Right ventricle myocardium inferior (tissue), 1 donor: Measurements from ENCODE around the gene CSRP1. TPM values are rescaled to one million over a fixed set of nuclear protein-coding genes. Genes with fewer than 3 reads are reported as not detected.
"Not testable (repeated sequence)": the region's sequence is repeated elsewhere in the genome, so short reads cannot be mapped to it uniquely, and the experiment has no call there.

Experiments
- ATAC-seq: fragments of 200-7000 bp; cut with Tn5 transposase; one replicate; pipeline ENCODE4 v1.9.1; 2020; ENCODE audit warnings: mild to moderate bottlenecking, moderate library complexity
- DNase-seq: peaks from one replicate; pipeline ENCODE4 v3.0.0; 2021; ENCODE audit errors: missing footprints
- intact Hi-C: fragments of 100-400 bp; cut with DNase I; formaldehyde crosslinking; loops from one replicate; pipeline ENCODE4 v1.11.0; 2022
- total RNA-seq: library from RNA; stranded (reverse); fragmentation: NEBNext Ultra II Directional; extraction: Animal tissue kit (Norgen Biotek cat#: 25700); gene quantifications from one replicate; pipeline ENCODE4 v1.2.1, GENCODE V29; 2021
- donor health status: DM: no; HTN: yes; CAD: no; lungs with severe emphysema.

CSRP1 gene
- total RNA-seq, 1 donor from 2014 or later: 64.6 TPM

DNA sequence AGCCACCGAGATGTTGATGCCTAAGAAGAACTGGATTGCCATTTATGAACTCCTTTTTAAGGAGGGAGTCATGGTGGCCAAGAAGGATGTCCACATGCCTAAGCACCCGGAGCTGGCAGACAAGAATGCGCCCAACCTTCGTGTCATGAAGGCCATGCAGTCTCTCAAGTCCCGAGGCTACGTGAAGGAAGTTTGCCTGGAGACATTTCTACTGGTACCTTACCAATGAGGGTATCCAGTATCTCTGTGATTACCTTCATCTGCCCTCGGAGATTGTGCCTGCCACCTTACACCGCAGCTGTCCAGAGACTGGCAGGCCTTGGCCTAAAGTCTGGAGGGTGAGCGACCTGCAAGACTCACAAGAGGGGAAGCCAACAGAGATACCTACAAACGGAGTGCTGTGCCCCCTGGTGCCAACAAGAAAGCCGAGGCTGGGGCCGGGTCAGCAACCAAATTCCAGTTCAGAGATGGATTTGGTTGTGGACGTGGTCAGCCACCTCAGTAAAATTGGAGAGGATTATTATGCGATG, 13.2 kb upstream of the CSRP1 start:
- ATAC-seq, DNase-seq, intact Hi-C loops: not testable (repeated sequence)

DNA sequence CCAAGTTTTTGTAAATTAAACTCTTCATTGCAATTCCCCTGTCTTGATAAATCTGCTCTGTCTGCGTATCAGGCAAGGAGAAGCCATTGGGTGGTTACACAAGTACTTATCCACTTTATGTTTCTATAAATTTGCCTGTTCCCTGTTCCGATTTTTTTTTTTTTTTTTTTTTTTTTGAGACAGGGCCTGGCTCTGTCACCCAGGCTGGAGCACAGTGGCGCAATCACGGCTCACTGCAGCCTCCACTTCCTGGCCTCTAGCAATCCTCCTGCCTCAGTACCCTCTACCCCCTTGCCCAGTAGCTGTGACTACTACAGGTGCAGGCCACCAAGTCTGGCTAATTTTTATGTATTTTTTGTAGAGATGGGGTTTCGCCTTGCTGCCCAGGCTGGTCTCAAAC, 11.1 kb upstream of the CSRP1 start:
- intact Hi-C loops: no loop called here
- ATAC-seq: no peak
- no peak for DNase-seq

DNA sequence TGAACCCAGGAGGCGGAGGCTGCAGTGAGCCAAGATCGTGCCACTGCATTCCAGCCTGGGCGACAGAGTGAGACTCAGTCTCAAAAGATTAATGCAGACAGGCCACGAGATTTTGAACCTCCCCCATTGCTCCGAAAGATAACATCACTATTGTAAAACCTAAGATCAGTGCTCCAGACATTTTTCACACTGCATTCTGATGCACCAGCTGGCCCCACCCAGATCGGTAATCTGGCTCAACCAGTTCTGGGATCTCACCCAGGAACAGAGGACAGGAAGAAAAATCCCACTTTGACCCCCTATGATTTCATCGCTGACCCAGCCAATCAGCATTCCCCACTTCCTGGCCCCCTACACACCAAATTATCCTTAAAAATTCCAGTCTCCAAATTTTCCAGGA, 10.7 kb upstream of the CSRP1 start:
- intact Hi-C loops: no loop called here
- ATAC-seq (no peak), DNase-seq (no peak)

DNA sequence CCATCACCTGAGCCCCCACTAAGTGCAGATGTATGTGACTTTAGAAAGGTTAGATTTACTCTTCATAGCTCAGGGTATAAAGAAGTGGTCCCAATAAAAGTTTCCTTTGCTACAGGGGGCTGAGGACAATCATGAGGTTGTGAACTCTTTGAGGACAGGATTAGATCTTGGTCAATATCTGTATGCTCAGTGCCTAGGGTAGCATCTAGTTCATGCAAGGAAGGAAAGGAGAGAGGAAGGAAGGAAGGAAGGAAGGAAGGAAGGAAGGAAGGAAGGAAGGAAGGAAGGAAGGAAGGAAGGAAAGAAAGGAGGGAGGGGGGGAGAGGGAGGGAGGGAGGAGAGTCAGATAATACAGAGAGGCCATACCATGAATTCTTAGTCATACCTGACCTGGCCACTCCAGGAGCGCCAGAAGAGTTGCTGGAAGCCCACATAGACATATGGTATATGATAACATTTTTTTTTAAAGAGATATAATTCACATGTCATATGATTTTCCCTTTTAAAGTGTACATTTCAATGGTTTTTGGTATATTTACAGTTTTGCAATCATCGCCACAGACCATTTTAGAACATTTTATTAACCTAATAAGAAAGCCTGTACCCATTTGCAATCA, 9.7 kb upstream of the CSRP1 start:
- DNase-seq: no peak
- intact Hi-C loops: no loop called here

GRCh38 chr1:201515895-201516294, 9.0 kb upstream of the CSRP1 start:
- ATAC-seq (no peak), DNase-seq (no peak)
- intact Hi-C loops: no loop called here

More for the DNA sequence above, 9.7 kb upstream of the CSRP1 start:
- ATAC-seq: no peak

- intact Hi-C loops: no loop called here
- DNase-seq (no peak), ATAC-seq (no peak)
Measured at GRCh38 chr1:201515062-201515750, 8.3 kb upstream of the CSRP1 start.

GRCh38 chr1:201514466-201514865, 7.5 kb upstream of the CSRP1 start:
- intact Hi-C loops: no loop called here
- ATAC-seq: no peak
- no peak for DNase-seq

DNA sequence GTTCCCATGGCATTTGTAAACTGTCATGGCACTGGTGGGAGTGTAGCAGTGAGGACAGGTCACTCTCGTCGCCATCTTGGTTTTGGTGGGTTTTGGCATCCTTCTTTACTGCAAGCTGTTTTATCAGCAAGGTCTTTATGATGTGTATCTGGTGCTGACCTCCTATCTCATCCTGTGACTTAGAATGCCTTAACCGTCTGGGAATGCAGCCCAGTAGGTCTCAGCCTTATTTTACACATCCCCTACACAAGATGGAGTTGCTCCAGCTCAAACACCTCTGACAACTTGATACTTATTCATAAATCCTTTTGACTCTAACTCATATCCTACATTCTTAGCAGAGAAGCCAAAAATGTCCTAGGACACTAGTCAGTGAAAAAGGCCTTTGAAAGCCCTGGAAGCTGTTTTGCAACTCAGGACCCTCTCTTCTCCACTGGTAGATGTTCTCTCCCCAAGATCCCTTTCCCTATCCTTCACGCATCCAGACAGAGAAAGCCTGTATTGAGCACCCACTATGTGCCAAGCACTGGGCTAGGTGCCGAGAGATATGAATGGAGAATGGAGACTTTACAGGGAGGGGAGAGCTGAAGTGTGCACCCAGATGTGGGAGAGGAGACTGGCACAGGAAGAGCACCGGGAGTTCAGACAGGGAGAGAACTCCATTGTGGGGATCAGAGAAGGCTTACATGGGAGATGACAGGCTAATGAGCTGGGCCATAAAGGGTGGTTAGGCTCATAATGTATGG, 6.7 kb upstream of the CSRP1 start:
- no peak for DNase-seq
- no peak for ATAC-seq
- intact Hi-C loops: loop anchor here (1.0 to 2.0 kb wide), 2 partner anchors 31 to 65 kb away; no protein-coding TSS in a partner anchor

GRCh38 chr1:201511941-201512539, 5.1 kb upstream of the CSRP1 start:
- intact Hi-C loops: loop anchor here (2.0 kb wide), 1 partner anchor 63 kb away; no protein-coding TSS in a partner anchor
- DNase-seq (peak; percentile 86), ATAC-seq (peak; percentile 86)

DNA sequence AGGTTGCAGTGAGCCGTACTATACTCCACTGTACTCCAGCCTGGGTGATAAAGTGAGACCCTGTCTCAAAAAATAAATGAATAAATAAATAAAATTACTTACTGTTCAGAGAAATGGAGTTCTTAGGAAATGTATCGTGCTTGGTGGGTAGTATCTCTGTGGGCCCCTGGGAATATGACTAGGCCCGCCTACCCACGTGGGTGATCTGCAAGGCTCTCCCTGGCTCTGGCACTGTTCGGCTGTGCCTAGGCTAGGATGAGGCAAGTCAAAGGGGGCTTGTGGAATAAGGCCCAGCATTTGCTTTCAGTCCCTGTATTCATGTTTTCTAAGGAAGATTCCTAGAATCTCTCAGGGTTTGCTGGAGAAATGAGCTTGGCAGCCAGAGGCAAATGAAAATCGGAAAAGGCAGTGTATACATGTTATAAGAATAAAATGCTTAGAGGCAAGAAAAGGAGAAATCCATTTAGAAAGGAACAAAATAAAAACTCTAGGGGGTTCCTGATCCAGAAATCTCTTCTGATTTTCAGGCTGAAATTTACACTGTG, 4.5 kb upstream of the CSRP1 start:
- intact Hi-C loops: no loop called here
- ATAC-seq: no peak
- no peak for DNase-seq

GRCh38 chr1:201510734-201511133, 3.8 kb upstream of the CSRP1 start:
- intact Hi-C loops: no loop called here
- ATAC-seq: no peak
- DNase-seq: no peak

DNA sequence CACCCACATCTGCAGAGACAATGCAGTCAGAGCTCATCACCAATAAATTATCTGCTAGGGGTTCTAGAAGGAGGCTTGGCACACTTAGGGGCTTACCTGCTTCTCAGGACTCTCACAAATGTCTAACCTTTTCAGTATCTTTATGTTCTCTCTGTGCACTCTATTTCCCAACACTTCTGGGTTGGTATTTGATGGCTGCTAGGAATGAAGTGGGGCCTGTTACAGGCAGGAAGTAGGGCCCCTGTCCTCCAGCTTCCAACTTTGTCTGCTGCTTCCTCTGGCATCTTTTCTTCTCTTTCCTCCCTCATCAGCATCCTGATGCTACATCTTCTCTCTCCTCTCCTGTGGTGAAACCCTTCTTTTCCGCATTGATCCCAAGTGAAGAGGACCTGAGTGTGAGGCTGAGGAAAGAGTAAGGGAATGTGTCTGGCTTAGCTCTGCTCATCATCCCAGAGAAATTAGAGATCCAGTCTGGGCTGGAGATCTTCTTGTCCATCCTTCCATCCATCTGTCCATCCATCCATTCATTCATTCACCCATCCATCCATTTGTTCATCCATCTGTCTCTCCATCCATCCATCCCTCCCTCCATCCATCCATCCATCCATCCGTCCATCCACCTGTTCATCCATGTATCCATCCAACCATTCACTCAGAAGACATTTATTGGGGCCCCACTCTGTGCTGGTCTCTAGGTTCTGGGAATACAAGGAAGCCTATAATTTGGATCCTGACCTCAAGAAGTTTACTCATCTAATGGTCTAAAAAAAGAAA, 2.9 kb upstream of the CSRP1 start:
- intact Hi-C loops: no loop called here

GRCh38 chr1:201508809-201509208, 1.9 kb upstream of the CSRP1 start:
- DNase-seq (no peak), ATAC-seq (no peak)

More for the DNA sequence above, 2.9 kb upstream of the CSRP1 start:
- ATAC-seq (no peak), DNase-seq (no peak)

GRCh38 chr1:201507360-201507675, 395 bp upstream of the CSRP1 start:
- intact Hi-C loops: no loop called here
- DNase-seq (no peak), ATAC-seq (no peak)

More at GRCh38 chr1:201508809-201509208, 1.9 kb upstream of the CSRP1 start:
- intact Hi-C loops: no loop called here

DNA sequence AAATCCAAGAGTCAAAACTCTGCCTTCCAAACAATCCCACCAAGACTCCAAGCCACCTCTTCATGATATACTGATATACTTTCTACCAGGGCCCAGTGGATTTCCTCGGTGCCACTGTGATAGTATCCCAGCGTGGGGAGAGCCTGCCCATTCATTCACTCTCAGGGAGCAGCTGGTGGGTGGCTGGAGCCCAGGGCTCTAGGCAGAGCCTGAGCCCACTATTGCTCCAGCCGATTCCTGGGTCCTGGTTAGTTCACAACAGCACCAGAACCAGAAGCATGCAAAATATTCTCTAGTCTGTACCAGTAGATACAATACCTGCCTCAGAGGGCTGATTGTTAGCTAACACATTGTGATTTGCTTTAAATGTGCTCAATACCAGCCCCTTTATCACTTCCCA, 831 bp downstream of the CSRP1 start:
- DNase-seq (no peak), ATAC-seq (no peak)
- intact Hi-C loops: no loop called here

GRCh38 chr1:201505503-201505890, 1.4 kb downstream of the CSRP1 start:
- intact Hi-C loops: no loop called here
- ATAC-seq: no peak
- no peak for DNase-seq

- ATAC-seq (no peak), DNase-seq (no peak)
- intact Hi-C loops: no loop called here
Measured at GRCh38 chr1:201504799-201505502, 2.0 kb downstream of the CSRP1 start.

DNA sequence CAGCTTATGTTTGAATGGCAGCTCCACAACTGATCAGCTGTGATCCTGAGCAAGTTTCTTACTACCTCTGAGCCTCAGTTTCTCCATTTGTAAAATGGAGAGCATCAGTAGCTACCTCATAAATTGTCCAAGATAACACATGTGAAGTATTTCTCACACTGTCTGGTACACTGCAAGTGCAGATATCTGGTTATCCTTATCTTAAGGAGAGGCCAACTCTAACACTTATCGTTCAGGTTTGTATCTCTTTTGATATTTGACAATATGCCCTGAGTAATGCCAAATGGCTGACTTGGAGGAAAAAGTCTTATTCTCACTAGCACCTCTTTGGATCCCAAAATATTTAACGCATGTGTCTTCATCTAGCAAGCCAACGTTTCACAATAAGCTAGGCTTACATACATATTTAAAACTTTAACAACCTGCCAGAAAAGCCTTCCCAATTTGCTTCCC, 2.7 kb downstream of the CSRP1 start:
- ATAC-seq: no peak
- intact Hi-C loops: no loop called here
- no peak for DNase-seq
